Coronary artery (tissue), 2 donors: ENCODE data around the gene PIEZO1.

Source experiments
- DNase-seq: peaks from one replicate; pipeline ENCODE4 v3.0.0-alpha.2; 2017; ENCODE audit warnings: low spot score
- H3K27ac ChIP-seq, 2 donors: fragments of 200-600 bp; sonication (generic); one replicate each; pipeline ENCODE4 v1.5.1; 2016 to 2019
- H3K4me3 ChIP-seq: fragments of 200-600 bp; sonication (generic); 2 replicates; pipeline ENCODE4 v1.5.1; 2016; ENCODE audit warnings: mild to moderate bottlenecking, moderate library complexity
- TF ChIP-seq, protein P1 (sequence below): fragments of 200-600 bp; sonication (generic); IDR thresholded peaks from one replicate; pipeline ENCODE4 v1.5.1; 2019; ENCODE audit warnings: antibody characterized with exemption

Gene PIEZO1

DNA sequence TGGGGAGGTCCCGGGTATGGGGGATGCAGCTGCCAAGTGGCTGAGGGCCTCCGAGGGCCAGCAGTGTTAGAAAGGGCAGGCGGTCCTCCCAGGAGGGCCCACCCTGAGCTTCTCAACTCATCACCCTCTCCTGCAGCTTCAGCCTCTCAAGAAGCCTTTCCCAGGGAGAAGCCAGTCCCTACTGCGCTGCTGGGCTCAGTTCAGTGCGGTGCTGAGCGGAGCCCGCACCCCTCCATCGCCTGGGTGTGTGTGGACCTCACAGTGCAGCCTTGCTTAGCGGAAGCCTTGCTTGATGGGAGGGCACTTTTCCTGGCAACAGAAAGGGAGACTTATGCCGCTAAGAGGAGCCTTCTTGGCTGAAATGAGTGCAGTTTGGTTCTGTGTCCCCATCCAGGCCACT is 30.2 kb upstream of the PIEZO1 start:
- TF ChIP-seq, protein P1, sequence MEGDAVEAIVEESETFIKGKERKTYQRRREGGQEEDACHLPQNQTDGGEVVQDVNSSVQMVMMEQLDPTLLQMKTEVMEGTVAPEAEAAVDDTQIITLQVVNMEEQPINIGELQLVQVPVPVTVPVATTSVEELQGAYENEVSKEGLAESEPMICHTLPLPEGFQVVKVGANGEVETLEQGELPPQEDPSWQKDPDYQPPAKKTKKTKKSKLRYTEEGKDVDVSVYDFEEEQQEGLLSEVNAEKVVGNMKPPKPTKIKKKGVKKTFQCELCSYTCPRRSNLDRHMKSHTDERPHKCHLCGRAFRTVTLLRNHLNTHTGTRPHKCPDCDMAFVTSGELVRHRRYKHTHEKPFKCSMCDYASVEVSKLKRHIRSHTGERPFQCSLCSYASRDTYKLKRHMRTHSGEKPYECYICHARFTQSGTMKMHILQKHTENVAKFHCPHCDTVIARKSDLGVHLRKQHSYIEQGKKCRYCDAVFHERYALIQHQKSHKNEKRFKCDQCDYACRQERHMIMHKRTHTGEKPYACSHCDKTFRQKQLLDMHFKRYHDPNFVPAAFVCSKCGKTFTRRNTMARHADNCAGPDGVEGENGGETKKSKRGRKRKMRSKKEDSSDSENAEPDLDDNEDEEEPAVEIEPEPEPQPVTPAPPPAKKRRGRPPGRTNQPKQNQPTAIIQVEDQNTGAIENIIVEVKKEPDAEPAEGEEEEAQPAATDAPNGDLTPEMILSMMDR = no peak
- no peak overlapping the region for H3K27ac ChIP-seq
- H3K4me3 ChIP-seq = no peak overlapping the region
- DNase-seq = no peak

- TF ChIP-seq, protein P1 = no peak
- DNase-seq = no peak
- H3K4me3 ChIP-seq = no peak overlapping the region
- no peak overlapping the region for H3K27ac ChIP-seq
These were observed 29.1 kb upstream of the PIEZO1 start for GRCh38 chr16:88814144-88814502.

GRCh38 chr16:88813269-88814143 is 28.5 kb upstream of the PIEZO1 start:
- Histone ChIP-seq H3K4me3 (peak overlapping the region; percentile 79), H3K27ac (peak overlapping the region in 1 of 2 donors; percentile 89)
- TF ChIP-seq, protein P1 = no peak
- DNase-seq = no peak

DNA sequence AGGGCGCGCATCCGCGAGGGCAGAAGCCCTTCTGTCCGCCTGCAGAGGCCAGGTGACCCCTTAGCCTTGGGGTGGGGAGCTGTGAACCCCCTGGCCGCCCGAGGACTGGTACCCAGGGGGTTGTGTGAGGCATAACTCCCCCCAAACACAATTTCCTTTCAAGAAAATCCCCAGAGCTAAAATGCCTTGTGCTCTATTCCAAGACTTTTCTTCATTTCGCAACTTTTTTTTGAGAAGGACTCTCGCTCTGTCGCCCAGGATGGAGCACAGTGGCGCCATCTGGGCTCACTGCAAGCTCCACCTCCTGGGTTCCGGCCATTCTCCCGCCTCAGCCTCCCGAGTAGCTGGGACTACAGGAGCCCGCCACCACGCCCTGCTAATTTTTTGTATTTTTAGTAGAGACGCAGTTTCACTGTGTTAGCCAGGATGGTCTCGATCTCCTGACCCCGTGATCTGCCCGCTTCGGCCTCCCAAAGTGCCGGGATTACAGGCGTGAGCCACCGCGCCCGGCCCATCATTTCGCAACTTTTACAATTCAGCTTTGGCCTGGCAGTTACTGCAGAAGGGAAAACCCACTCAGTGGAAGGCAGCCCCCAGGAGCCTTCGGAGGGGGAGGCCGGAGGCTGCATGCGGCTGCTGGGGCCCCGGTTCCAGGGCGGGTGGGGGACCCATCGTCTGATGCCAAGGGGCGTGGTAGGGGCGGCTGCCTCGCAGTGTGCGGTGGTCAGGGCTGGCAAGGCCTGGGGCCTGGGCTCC is 27.7 kb upstream of the PIEZO1 start:
- DNase-seq = no peak
- Histone ChIP-seq H3K4me3 (peak overlapping the region; percentile 79), H3K27ac (peak overlapping the region; percentile 68 to 89)
- TF ChIP-seq, protein P1 = no peak

DNA sequence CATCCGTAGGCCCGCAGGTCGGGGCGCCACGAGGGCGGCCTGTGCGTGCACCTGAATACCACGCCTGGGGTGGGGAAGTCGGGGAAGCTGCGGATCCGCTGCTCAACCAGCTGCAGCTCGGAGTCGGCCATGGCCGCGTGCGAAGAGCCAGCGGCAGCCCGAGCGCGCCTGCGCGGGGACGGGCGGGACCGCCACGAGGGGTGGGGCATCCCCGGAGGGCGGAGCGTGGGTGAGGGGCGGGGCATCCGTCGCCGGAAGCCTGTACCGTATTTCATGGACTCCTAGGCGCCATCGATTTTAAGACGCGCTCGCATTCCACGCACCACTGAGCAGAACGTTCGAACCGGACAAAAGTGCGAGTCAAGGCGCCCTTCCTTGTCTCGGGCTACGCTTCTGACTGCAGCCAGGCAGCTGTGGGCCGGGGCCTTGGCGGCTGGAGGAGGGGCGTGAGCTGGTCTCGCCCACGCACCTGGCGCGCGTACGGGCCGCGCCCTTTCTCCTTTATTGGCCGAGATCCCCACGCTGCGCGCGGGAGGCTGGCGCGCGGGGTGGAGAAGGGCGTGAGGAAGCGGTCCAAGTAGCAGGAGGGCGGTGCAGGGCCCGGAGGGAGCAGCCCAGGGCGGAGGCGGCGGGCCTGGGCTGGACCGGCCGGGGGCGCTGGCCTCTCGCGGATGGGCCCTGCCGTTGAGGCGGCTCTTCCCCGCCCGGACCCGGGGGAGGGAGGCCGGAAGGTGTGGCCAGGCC is 26.9 kb upstream of the PIEZO1 start, which contains the start of gene APRT:
APRT (minus strand) TSS at position 160 of the 744 bp plus-strand sequence; CDS start at position 131, 29 bp downstream.
- Histone ChIP-seq H3K27ac (peak within 1 kb of the TSS; percentile 76 to 89), H3K4me3 (peak within 1 kb of the TSS; percentile 79)
- TF ChIP-seq, protein P1 = no peak
- DNase-seq = peak; percentile 96

- peak; percentile 86 for DNase-seq
- Histone ChIP-seq H3K4me3 (peak overlapping the region; percentile 79), H3K27ac (peak overlapping the region; percentile 76 to 89)
- TF ChIP-seq, protein P1 = no peak
These were observed 26.1 kb upstream of the PIEZO1 start for GRCh38 chr16:88810912-88811768.
